ENCODE data around the gene TSR1. TPM values are rescaled to one million over a fixed set of nuclear protein-coding genes. Genes with fewer than 3 reads are reported as not detected.

The TSR1 gene
- total and polyA plus RNA-seq, 2 donors (not counting 1 experiment from before 2014, with no cell fraction given), result 13.7 to 42.4 TPM

GRCh38 chr17:2351269-2351668 lies 15.0 kb upstream of the TSR1 start:
- H3K79me2 ChIP-seq (ENCODE audit: control insufficient read depth, insufficient read depth, low read length), result no peaks in the 10 kb centered on the region
- no peaks in the 10 kb centered on the region for H4K20me1 ChIP-seq (ENCODE audit: control insufficient read depth, extremely low read depth, insufficient read depth, low read length)
- peaks cover 2% of the 10 kb centered on the region for H3K4me1 ChIP-seq (ENCODE audit: control insufficient read depth, extremely low read depth, insufficient read depth, low read length)

DNA sequence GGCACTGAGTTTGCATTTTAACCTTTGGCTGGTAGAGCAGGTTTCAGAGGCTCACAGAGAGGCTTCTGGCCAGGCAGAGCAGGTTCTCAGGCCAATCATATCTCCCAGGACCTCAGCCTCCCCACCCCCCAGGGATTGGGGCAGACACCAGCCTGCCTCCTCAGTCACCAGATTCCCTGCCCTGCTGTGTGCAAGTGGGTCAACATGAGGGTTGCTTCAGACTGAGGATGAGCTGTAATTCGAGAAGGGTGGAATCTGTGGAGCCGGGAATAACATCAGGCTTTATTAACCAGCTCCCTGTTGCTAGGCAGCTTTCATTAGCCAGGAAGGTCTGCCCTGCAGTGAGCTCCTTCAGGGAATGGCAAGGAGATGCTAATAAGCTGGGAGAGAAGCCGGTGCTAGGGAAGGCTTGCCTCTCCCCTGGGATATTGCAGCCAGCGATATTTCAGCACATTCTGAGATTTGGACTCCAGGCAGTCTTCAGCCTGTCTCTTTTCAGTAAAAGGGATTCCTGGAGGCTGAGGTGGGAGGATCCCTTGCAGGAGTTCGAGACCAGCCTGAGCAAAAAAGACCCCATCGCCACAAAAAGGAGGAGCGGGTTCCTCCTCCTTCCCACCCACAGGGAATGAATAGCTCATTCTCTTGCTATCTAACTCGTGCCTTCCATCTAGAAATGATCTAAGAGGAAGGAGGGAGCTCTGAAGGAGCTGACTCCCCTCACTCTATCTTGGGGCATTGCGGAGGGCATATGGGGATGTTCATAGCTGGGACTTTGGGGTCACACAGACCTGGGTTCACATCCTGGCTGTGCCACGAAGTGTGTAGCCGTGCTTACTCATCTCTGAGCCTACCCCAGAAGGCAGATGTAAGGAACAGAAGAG lies 11.8 kb upstream of the TSR1 start:
- Histone ChIP-seq H3K36me3 (ENCODE audit: control insufficient read depth, insufficient read depth, low read length) (peaks cover 3% of the 10 kb centered on the region), H3K9ac (ENCODE audit: insufficient read depth, low read length) (no peak overlapping the region), H3K79me2 (ENCODE audit: control insufficient read depth, insufficient read depth, low read length) (no peaks in the 10 kb centered on the region), H2AFZ (ENCODE audit: low read length) (no peak overlapping the region), H3K4me1 (ENCODE audit: control insufficient read depth, extremely low read depth, insufficient read depth, low read length) (peaks cover 7% of the 10 kb centered on the region), H3K4me3 (replicated peaks in 1 of 4; ENCODE audit: control extremely low read depth in 1 of 4, insufficient read depth in 1 of 4, low read depth in 3 of 4, low read length in 4 of 4) (no peak overlapping the region), H3K9me3 (ENCODE audit: control insufficient read depth, insufficient read depth, low read depth, low read length) (no peaks in the 10 kb centered on the region), H3K27ac (ENCODE audit: insufficient read depth, low read length) (no peak overlapping the region), H3K27me3 (ENCODE audit: control insufficient read depth, insufficient read depth, low read length) (no peaks in the 10 kb centered on the region), H4K20me1 (ENCODE audit: control insufficient read depth, extremely low read depth, insufficient read depth, low read length) (no peaks in the 10 kb centered on the region), H3K4me2 (ENCODE audit: extremely low read depth, insufficient read depth, low read length) (no peak overlapping the region)
- DNase-seq (ENCODE audit: low read depth in 2 of 2), result peak; percentile 74 to 86
- TF ChIP-seq EZH2 (IDR thresholded peaks at IDR 0.05; ENCODE audit: low read length, missing control alignments), result no peak
- TF ChIP-seq, protein P1, sequence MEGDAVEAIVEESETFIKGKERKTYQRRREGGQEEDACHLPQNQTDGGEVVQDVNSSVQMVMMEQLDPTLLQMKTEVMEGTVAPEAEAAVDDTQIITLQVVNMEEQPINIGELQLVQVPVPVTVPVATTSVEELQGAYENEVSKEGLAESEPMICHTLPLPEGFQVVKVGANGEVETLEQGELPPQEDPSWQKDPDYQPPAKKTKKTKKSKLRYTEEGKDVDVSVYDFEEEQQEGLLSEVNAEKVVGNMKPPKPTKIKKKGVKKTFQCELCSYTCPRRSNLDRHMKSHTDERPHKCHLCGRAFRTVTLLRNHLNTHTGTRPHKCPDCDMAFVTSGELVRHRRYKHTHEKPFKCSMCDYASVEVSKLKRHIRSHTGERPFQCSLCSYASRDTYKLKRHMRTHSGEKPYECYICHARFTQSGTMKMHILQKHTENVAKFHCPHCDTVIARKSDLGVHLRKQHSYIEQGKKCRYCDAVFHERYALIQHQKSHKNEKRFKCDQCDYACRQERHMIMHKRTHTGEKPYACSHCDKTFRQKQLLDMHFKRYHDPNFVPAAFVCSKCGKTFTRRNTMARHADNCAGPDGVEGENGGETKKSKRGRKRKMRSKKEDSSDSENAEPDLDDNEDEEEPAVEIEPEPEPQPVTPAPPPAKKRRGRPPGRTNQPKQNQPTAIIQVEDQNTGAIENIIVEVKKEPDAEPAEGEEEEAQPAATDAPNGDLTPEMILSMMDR (conservative IDR thresholded peaks at IDR 0.05 in 1 of 2, IDR thresholded peaks at IDR 0.05 in 1 of 2; ENCODE audit: low read depth in 1 of 2, low read length in 2 of 2), result no peak

More at GRCh38 chr17:2351269-2351668, 15.0 kb upstream of the TSR1 start:
- no peak overlapping the region for H3K27ac ChIP-seq (ENCODE audit: insufficient read depth, low read length)
- no peaks in the 10 kb centered on the region for H3K27me3 ChIP-seq (ENCODE audit: control insufficient read depth, insufficient read depth, low read length)
- DNase-seq (ENCODE audit: low read depth in 2 of 2), result no peak
- H3K4me2 ChIP-seq (ENCODE audit: extremely low read depth, insufficient read depth, low read length), result no peak overlapping the region
- no peak overlapping the region for H3K4me3 ChIP-seq (replicated peaks in 1 of 4; ENCODE audit: control extremely low read depth in 1 of 4, insufficient read depth in 1 of 4, low read depth in 3 of 4, low read length in 4 of 4)
- H3K36me3 ChIP-seq (ENCODE audit: control insufficient read depth, insufficient read depth, low read length), result no peaks in the 10 kb centered on the region
- H3K9me3 ChIP-seq (ENCODE audit: control insufficient read depth, insufficient read depth, low read depth, low read length), result no peaks in the 10 kb centered on the region
- no peak overlapping the region for H2AFZ ChIP-seq (ENCODE audit: low read length)
- H3K9ac ChIP-seq (ENCODE audit: insufficient read depth, low read length), result no peak overlapping the region
- TF ChIP-seq, protein P1 (conservative IDR thresholded peaks at IDR 0.05 in 1 of 2, IDR thresholded peaks at IDR 0.05 in 1 of 2; ENCODE audit: low read depth in 1 of 2, low read length in 2 of 2), result no peak
- TF ChIP-seq EZH2 (IDR thresholded peaks at IDR 0.05; ENCODE audit: low read length, missing control alignments), result no peak

DNA sequence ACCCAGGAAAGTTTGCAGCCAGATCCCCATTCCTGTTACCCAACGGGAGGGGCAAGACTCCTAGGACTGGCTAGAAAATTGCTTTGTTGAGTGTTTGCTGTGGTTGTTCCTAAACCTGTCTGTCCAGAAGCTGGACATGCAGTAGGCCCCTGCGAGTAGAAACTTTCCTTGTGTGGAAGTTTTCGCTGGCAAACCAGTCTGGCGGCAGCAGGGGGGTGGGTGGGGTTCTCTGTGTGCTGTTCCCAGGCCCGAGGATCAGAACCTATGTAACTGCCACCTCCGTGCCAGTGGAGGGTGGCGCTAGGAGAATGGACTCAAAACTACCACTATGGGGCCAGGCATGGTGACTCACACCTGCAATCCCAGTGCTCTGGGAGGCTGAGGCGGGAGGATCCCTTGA lies 10.2 kb upstream of the TSR1 start:
- no peaks in the 10 kb centered on the region for H3K9me3 ChIP-seq (ENCODE audit: control insufficient read depth, insufficient read depth, low read depth, low read length)
- H3K79me2 ChIP-seq (ENCODE audit: control insufficient read depth, insufficient read depth, low read length), result no peaks in the 10 kb centered on the region
- H3K4me3 ChIP-seq (replicated peaks in 1 of 4; ENCODE audit: control extremely low read depth in 1 of 4, insufficient read depth in 1 of 4, low read depth in 3 of 4, low read length in 4 of 4), result no peak overlapping the region
- H3K36me3 ChIP-seq (ENCODE audit: control insufficient read depth, insufficient read depth, low read length), result peaks cover 3% of the 10 kb centered on the region
- TF ChIP-seq, protein P1 (conservative IDR thresholded peaks at IDR 0.05 in 1 of 2, IDR thresholded peaks at IDR 0.05 in 1 of 2; ENCODE audit: low read depth in 1 of 2, low read length in 2 of 2), result no peak
- no peak for TF ChIP-seq EZH2 (IDR thresholded peaks at IDR 0.05; ENCODE audit: low read length, missing control alignments)
- H3K27me3 ChIP-seq (ENCODE audit: control insufficient read depth, insufficient read depth, low read length), result no peaks in the 10 kb centered on the region
- no peak overlapping the region for H3K27ac ChIP-seq (ENCODE audit: insufficient read depth, low read length)
- H3K9ac ChIP-seq (ENCODE audit: insufficient read depth, low read length), result no peak overlapping the region
- no peaks in the 10 kb centered on the region for H4K20me1 ChIP-seq (ENCODE audit: control insufficient read depth, extremely low read depth, insufficient read depth, low read length)
- H3K4me1 ChIP-seq (ENCODE audit: control insufficient read depth, extremely low read depth, insufficient read depth, low read length), result peaks cover 7% of the 10 kb centered on the region
- H3K4me2 ChIP-seq (ENCODE audit: extremely low read depth, insufficient read depth, low read length), result no peak overlapping the region
- DNase-seq (ENCODE audit: low read depth in 2 of 2), result no peak
- H2AFZ ChIP-seq (ENCODE audit: low read length), result no peak overlapping the region
